ENCODE results near the gene TSACC.
"Not testable (repeated sequence)": the region's sequence is repeated elsewhere in the genome, so short reads cannot be mapped to it uniquely, and the experiment has no call there.

The TSACC gene

DNA sequence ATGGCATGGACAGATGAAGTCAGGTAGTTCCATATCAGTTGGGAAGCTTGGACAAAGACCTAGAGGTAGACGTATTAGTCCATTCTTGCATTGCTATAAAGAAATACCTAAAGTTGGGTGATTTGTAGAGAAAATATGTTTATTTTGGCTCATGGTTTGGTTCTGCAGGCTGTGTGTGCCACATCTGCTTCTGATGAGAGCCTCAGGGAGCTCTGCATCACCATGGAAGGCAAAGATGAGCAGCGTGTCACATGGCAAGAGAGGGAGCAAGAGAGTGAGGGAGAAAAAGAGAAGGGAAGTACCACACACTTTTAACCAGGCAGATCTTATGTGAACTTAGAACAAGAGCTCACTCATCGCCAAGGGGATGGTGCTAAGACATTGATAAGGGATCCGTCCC, 9.0 kb downstream of the TSACC start:
- DNase-seq = no peak

- DNase-seq = not testable (repeated sequence)
Measured at GRCh38 chr1:156352481-156352880, 14.2 kb downstream of the TSACC start.

DNA sequence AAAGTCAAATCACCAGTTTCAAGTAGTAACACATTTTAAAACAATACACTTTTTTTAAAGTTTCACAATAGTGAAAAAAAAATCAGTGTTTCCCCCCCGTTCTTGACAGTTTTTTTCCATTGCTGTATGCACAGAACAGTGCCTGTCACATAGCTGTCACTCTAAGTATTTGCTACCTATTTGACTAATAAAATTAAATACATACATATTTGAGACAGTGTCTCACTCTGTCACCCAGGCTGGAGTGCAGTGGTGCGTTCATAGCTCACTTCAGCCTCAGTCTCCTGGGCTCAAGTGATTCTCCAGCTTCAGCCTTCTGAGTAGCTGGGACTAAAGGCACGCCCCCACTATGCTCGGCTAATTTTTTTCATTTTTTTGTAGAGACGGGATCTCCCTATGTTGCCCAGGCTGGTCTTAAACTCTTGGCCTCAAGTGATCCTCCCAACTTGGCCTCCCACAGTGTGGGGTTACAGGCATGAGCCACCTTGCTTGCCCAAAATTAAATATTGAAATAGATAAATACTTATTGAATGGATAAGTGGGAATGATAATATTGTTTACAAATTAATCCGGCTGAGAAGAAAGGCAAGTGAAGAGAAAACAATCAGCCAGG, 18.0 kb downstream of the TSACC start:
- no peak for DNase-seq

DNA sequence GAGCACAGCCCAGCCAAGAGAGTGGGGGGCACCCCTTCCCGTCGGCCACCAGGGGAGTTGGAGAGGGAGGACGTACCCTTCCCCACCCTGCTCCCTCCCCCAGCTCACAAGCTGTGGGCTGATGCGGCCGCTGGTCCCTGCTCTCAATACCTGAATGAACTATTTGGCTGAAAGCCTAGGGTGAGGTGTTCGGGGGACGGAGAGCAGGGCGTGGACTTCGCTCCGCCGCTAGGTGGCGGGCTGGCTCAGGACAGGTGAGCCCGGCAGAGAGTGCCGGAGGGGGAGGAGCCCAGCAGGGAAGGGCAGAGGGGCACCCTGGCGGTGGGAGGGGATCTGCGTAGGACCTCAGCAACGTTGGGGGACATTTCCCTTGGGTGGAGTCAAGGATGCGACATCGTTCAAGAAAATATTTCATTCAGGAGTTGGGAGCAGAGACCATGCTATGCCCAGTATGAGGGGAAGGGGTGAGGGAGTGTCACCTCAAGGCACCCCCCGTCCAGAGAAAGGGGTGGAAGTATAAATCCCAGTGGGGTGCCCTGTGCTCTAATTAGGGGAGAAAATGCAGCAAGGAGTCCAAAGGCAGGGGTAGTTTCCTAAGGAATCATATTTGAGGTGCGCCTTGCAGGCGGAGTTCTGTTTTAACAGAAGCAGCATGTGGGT, 18.7 kb downstream of the TSACC start:
- peak; percentile 74 to 76 for DNase-seq

GRCh38 chr1:156357977-156358376, 19.7 kb downstream of the TSACC start:
- no peak for DNase-seq

- no peak for DNase-seq
Measured at GRCh38 chr1:156358641-156359040, 20.3 kb downstream of the TSACC start.

- DNase-seq = no peak
Measured at GRCh38 chr1:156359249-156359648, 20.9 kb downstream of the TSACC start.

DNA sequence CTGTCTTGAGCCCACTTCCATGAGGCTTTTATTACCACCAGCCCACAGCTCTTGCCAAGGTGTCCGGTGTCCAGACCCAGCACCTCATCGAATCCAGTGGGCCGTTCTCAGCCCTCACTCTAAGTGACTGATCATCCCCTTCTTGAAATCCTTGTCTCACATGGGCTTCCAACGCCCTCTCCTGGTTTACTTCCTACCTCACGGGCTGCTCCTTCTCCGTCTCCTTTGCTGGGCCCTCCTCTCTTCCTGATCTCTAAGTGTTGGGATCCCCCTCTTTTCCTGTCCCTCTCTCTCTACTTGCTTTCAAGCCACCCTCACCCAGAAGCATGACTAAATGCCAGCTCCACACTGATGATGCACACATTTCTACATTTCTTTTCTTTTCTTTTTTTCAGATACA, 21.6 kb downstream of the TSACC start:
- DNase-seq = no peak

- no peak for DNase-seq
Measured at GRCh38 chr1:156360534-156360933, 22.2 kb downstream of the TSACC start.

DNA sequence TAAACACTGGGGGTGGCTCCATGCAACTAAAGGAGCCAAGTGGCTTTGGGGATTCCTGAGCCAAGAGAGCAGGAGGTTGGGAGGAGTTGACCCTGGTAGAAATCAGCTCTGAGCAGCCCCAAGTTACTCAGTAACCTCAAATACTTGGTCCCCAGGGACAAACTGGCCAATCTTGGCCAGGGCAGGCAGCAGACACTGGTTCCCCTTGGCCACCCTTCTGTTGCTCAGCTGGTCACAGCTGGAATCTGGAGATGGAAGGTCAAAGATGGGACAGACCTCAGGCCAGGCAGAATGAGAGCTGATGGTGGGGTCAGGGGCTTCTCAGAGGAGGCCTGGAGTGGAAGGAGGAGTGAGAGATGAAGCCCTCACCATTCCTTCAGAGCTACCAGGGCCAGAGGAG, 27.4 kb downstream of the TSACC start:
- no peak for DNase-seq

DNA sequence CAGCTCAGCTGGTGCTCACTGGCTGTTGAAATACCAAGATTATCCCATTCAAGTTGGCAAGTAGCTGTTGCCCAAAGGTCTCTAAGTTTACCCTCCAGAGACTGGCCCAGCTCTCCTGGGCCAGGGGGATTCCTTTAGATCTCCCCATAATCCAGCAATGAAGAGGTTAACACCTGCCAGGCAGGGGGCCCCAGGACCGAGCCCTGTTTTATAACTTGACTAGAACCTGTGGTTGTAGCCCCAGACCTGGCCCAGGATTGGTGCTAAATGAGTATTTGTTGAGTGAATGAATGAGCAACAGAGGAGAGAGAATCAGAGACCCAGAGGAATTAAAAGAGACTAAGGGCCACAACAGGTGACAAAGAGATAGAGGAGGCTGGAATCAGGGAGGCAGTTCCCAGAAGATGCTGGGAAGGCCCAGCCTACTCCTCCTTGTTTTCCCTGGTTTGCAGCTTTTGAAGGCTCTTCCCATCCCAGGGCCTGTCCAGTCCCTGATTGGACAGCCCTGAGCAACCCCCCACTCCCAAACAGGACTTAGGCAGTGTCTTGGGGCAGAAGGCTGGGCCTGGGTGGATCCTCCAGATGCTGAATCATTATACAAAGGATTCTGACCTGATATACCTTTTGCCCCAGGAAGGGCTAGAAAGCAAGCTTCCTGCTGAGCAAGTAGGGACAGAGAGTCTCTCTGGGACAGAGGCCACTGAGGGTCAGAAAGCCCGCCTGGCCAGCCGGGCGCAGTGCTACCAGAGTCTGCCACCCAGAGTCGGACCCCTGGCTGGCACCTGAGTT, 28.2 kb downstream of the TSACC start:
- DNase-seq = no peak

- no peak for DNase-seq
Measured at GRCh38 chr1:156367383-156368156, 29.2 kb downstream of the TSACC start.

GRCh38 chr1:156368157-156368658, 29.9 kb downstream of the TSACC start:
- DNase-seq = no peak

- DNase-seq = peak in 1 of 2 donors; percentile 18
Measured at GRCh38 chr1:156368889-156369684, 30.8 kb downstream of the TSACC start, which contains the start of gene RHBG. RHBG (plus strand) TSS chr1:156369211; CDS start chr1:156369250, 39 bp downstream.

GRCh38 chr1:156369685-156370286, 31.5 kb downstream of the TSACC start:
- not testable (repeated sequence) for DNase-seq

DNA sequence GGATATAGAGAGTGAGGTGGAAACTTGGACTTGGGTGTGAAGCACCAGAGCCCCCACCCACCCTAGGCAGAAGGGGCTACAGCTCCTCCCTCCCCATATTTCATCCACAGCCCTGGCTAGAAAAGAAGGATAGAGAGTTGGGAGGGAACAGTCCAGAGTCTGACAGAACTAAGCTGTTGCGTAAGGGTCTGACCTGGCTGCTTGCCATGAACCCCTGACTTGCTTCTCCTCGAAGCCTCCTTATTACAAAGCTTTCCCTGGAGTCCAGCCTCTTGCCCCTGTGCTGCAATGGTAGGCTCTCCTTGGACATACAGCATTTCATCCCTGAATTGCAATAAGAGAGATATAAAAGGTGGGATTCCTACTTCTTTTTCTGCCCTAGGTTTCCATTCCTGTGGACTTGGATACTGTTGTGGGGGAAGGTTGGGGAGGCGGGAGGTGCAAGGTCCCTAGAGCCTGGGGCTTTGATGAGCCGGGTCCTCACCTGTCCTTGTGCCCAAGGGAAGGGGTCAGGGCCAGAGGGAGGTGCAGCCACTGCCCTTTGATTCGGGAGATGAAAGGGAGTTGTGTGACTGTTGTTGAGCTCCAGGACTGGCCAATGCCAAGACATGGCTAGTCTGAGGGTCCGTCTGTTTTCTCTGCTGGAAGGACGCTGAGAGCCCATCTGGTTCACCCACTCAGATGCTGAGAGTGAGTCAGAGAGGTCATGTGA, 33.4 kb downstream of the TSACC start:
- peak in 1 of 2 donors; percentile 43 for DNase-seq

GRCh38 chr1:156372265-156372586, 33.9 kb downstream of the TSACC start:
- no peak for DNase-seq

DNA sequence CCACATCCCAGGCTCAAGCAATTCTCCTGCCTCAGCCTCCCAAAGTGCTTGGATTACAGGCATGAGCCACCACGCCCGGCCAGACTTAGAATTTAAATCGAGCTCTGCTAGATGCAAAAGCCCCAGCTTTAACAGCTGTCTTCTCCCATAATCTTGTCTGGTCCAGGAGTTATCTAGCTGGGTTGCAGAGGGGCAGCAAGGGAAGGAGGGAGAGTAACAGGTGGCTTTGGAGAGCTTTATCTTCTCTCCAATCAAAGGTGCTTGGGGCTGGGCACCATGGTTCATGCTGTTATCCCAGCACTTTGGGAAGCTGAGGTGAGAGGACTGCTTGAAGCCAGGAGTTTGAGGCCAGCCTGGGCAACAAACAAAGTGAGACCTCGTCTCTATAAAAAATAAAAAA, 34.5 kb downstream of the TSACC start:
- no peak for DNase-seq

GRCh38 chr1:156373546-156373945, 35.2 kb downstream of the TSACC start:
- no peak for DNase-seq

DNA sequence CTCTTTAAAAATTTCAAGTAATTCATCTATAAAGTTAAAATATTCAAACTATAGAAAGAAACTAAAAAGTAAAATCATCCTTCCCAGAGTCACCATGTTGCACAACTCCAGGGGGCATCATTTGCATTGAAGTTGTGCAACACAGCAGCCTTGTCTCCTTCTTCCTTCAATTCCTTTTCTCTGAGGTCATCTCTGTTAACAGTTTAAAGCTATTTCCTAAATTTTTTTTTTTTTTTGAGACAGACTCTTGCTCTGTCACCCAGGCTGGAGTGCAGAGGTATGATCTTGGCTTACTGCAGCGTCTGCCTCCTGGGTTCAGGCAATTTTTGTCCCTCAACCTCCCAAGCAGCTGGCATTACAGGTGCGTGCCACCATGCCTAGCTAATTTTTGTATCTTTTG, 37.8 kb downstream of the TSACC start:
- peak in 1 of 2 donors; percentile 38 for DNase-seq

Measured in CD4-positive, alpha-beta T cell treated with Interleukin-4 for 1 hour (primary cell).